Measurements from ENCODE around the gene SPTA1. TPM values are rescaled to one million over a fixed set of nuclear protein-coding genes. Genes with fewer than 3 reads are reported as not detected.

Gene SPTA1
- total RNA-seq, 2 experiments from 2014 or later = not detected

DNA sequence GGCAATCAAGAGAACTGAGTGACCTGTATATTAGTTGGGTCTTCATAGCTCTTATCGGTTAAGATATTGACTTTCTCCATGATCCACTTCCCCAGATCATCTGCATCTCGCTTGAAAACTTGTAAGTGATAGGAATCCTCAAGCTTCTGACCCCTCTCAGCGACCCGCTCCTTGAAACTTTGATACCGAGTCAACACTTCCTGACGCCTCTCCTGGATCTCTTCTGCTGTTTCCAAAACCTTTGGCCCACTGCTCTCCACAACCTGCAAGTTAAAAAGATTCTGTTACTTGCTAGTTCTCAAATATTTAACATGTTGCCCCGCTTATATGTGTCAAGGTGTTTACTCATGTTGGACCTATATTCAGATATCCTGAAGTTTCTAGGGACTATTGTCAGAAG lies 1.4 kb downstream of the SPTA1 start:
- ChIA-PET POLR2A (no interaction called here), CTCF (interaction anchor here (1.3 kb wide), 1 partner anchor 13 kb away, joined by 3 read pairs; no protein-coding TSS in a partner anchor)
- Mint-ChIP-seq H3K36me3 (ENCODE audit: low read depth) (no peaks in the 10 kb centered on the region), H3K9me3 (no peaks in the 10 kb centered on the region), H3K27me3 (peaks cover 35% of the 10 kb centered on the region), H3K4me1 (ENCODE audit: low read depth) (no peaks in the 10 kb centered on the region), H3K4me3 (no peak overlapping the region), H3K27ac (no peak overlapping the region)
- no peaks in the 10 kb centered on the region for H3K4me1 ChIP-seq (ENCODE audit: insufficient read depth, low read length)
- no peak overlapping the region for H3K27ac ChIP-seq (ENCODE audit: low read depth in 1 of 2, low read length in 2 of 2)
- no peak overlapping the region for H3K4me3 ChIP-seq (ENCODE audit: low read length)
- no peak for ATAC-seq (ENCODE audit: poor library complexity)
- intact Hi-C loops (cut with DNase I, micrococcal nuclease) = no loop called here
- no peaks in the 10 kb centered on the region for H3K36me3 ChIP-seq (ENCODE audit: insufficient read depth, low read length)
- no peak for DNase-seq
- H3K9me3 ChIP-seq (ENCODE audit: control insufficient read depth in 1 of 2, insufficient read depth in 1 of 2, low read length in 2 of 2) = no peaks in the 10 kb centered on the region
- TF ChIP-seq, protein P1, sequence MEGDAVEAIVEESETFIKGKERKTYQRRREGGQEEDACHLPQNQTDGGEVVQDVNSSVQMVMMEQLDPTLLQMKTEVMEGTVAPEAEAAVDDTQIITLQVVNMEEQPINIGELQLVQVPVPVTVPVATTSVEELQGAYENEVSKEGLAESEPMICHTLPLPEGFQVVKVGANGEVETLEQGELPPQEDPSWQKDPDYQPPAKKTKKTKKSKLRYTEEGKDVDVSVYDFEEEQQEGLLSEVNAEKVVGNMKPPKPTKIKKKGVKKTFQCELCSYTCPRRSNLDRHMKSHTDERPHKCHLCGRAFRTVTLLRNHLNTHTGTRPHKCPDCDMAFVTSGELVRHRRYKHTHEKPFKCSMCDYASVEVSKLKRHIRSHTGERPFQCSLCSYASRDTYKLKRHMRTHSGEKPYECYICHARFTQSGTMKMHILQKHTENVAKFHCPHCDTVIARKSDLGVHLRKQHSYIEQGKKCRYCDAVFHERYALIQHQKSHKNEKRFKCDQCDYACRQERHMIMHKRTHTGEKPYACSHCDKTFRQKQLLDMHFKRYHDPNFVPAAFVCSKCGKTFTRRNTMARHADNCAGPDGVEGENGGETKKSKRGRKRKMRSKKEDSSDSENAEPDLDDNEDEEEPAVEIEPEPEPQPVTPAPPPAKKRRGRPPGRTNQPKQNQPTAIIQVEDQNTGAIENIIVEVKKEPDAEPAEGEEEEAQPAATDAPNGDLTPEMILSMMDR (IDR thresholded peaks at IDR 0.05) = no peak
- peaks cover 0 to 6% of the 10 kb centered on the region in 2 experiments for H3K27me3 ChIP-seq (ENCODE audit: control insufficient read depth in 1 of 2, insufficient read depth in 2 of 2, low read length in 2 of 2)

DNA sequence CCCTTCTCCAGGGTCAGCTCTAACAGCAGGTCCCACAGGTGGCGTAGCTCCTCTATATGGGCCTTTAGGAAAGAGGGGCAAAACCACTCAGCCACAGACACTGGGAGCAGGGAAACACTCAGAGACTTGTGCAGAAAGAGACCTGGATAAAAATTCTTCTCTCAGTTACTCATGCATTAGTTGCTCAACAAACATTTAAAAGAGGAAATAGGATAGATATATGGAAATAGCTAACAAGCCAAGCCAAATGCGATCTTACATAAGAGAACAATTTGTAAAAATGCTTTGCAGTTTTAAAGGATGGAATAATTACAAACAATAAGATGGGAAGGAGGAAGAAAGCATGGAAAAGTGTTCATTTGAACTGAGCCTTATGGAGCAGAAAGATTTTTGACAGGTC lies 4.9 kb downstream of the SPTA1 start:
- Histone ChIP-seq H3K36me3 (ENCODE audit: insufficient read depth, low read length) (no peaks in the 10 kb centered on the region), H3K27ac (ENCODE audit: low read depth in 1 of 2, low read length in 2 of 2) (no peak overlapping the region), H3K27me3 (ENCODE audit: control insufficient read depth in 1 of 2, insufficient read depth in 2 of 2, low read length in 2 of 2) (peaks cover 0 to 6% of the 10 kb centered on the region in 2 experiments), H3K4me1 (ENCODE audit: insufficient read depth, low read length) (no peaks in the 10 kb centered on the region), H3K9me3 (ENCODE audit: control insufficient read depth in 1 of 2, insufficient read depth in 1 of 2, low read length in 2 of 2) (no peaks in the 10 kb centered on the region), H3K4me3 (ENCODE audit: low read length) (no peak overlapping the region)
- Mint-ChIP-seq H3K9me3 (no peaks in the 10 kb centered on the region), H3K27ac (no peak overlapping the region), H3K4me3 (no peak overlapping the region), H3K4me1 (ENCODE audit: low read depth) (no peaks in the 10 kb centered on the region), H3K36me3 (ENCODE audit: low read depth) (no peaks in the 10 kb centered on the region), H3K27me3 (peaks cover 35% of the 10 kb centered on the region)
- DNase-seq = no peak
- CTCF ChIA-PET = no interaction called here
- TF ChIP-seq, protein P1 (IDR thresholded peaks at IDR 0.05) = no peak
- POLR2A ChIA-PET = no interaction called here
- intact Hi-C loops (cut with DNase I, micrococcal nuclease) = no loop called here
- ATAC-seq (ENCODE audit: poor library complexity) = no peak

DNA sequence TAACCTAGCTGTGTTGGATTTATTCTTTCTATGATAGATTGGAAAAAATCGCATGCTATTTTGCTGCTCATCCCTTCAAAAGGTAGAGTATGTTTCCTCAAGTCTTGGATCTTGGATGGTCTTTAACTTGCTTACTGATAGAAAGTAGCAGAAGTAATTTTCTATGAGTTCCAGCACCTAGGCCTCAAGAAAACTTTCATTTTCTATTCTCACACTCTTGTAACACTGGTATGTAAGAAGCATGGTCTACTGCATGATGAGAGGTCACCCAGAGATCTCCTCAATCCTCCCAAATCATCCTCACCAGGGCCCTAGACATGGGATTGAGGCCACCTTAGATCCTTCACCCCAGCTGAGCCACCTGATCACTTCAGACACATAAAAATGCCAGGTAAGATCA lies 7.2 kb downstream of the SPTA1 start:
- CTCF ChIA-PET = no interaction called here
- H3K4me3 Mint-ChIP-seq = no peak overlapping the region
- H3K36me3 Mint-ChIP-seq (ENCODE audit: low read depth) = no peaks in the 10 kb centered on the region
- H3K4me3 ChIP-seq (ENCODE audit: low read length) = no peak overlapping the region
- POLR2A ChIA-PET = no interaction called here
- TF ChIP-seq, protein P1 (IDR thresholded peaks at IDR 0.05) = no peak
- DNase-seq = no peak
- no peaks in the 10 kb centered on the region for H3K36me3 ChIP-seq (ENCODE audit: insufficient read depth, low read length)
- peaks cover 0 to 10% of the 10 kb centered on the region in 2 experiments for H3K27me3 ChIP-seq (ENCODE audit: control insufficient read depth in 1 of 2, insufficient read depth in 2 of 2, low read length in 2 of 2)
- H3K4me1 Mint-ChIP-seq (ENCODE audit: low read depth) = no peaks in the 10 kb centered on the region
- no peak for ATAC-seq (ENCODE audit: poor library complexity)
- H3K4me1 ChIP-seq (ENCODE audit: insufficient read depth, low read length) = no peaks in the 10 kb centered on the region
- H3K9me3 ChIP-seq (ENCODE audit: control insufficient read depth in 1 of 2, insufficient read depth in 1 of 2, low read length in 2 of 2) = no peaks in the 10 kb centered on the region
- peaks cover 24% of the 10 kb centered on the region for H3K27me3 Mint-ChIP-seq
- H3K27ac ChIP-seq (ENCODE audit: low read depth in 1 of 2, low read length in 2 of 2) = no peak overlapping the region
- no peaks in the 10 kb centered on the region for H3K9me3 Mint-ChIP-seq
- no peak overlapping the region for H3K27ac Mint-ChIP-seq
- intact Hi-C loops (cut with DNase I, micrococcal nuclease) = loop anchor here in 1 of 2 experiments (2.0 kb wide), 1 partner anchor 40 kb away; no protein-coding TSS in a partner anchor
